ENCODE results near the gene RABGAP1L.

RABGAP1L gene

GRCh38 chr1:174696026-174696821 is 536.9 kb downstream of the RABGAP1L start:
- H3K36me3 ChIP-seq (ENCODE audit: control insufficient read depth in 2 of 2, insufficient read depth in 1 of 2, low read length in 2 of 2), result no peaks in the 10 kb centered on the region
- no peak overlapping the region for H3K4me3 ChIP-seq (ENCODE audit: low read depth, low read length)
- H3K27ac ChIP-seq (ENCODE audit: extremely low read depth, low read depth, low read length), result no peak overlapping the region
- no peaks in the 10 kb centered on the region for H3K4me1 ChIP-seq (ENCODE audit: control insufficient read depth, insufficient read depth, low read length)
- ChIA-PET CTCF (no interaction called here), POLR2A (no interaction called here)
- no peaks in the 10 kb centered on the region for H3K9me3 ChIP-seq (ENCODE audit: control insufficient read depth, insufficient read depth, low read depth, low read length)
- TF ChIP-seq KLF17 (tag by site-specific recombination; IDR thresholded peaks at IDR 0.05) (no peak), ZNF621 (tag by site-specific recombination; IDR thresholded peaks at IDR 0.05) (no peak), ZNF274 (IDR thresholded peaks at IDR 0.05; ENCODE audit: low read length) (no peak), ZNF274 (tag by site-specific recombination; IDR thresholded peaks at IDR 0.05; ENCODE audit: borderline replicate concordance) (no peak)

DNA sequence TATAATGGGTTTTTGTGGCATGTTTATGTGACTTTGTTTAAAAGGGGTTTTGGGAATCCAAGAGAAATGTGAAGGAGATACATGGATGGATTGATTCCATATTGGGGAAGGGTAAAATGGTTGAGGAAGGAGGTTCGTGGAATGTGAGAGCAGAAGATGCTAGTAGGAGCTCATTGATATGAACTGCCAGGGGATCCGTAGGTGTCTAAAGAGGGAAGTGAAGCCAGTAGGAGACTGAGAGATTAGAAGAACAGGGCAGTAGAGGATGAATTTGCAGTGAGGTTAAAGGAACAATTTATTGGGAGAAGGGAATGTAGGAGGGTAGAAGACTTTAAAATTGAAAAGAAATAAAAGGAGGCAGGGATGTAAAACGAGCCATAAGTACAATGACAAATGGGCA is 541.0 kb downstream of the RABGAP1L start:
- Histone ChIP-seq H3K4me1 (ENCODE audit: control insufficient read depth, insufficient read depth, low read length) (no peaks in the 10 kb centered on the region), H3K36me3 (ENCODE audit: control insufficient read depth in 2 of 2, insufficient read depth in 1 of 2, low read length in 2 of 2) (no peaks in the 10 kb centered on the region), H3K27ac (ENCODE audit: extremely low read depth, low read depth, low read length) (no peak overlapping the region), H3K9me3 (ENCODE audit: control insufficient read depth, insufficient read depth, low read depth, low read length) (no peaks in the 10 kb centered on the region), H3K4me3 (ENCODE audit: low read depth, low read length) (no peak overlapping the region)
- CTCF ChIA-PET, result interaction anchor here (0.6 to 1.0 kb wide), 3 partner anchors 43 to 438 kb away, joined by 3 read pairs; no protein-coding TSS in a partner anchor
- POLR2A ChIA-PET, result no interaction called here
- TF ChIP-seq GLIS1 (tag by site-specific recombination; IDR thresholded peaks at IDR 0.05), result no peak
- TF ChIP-seq ZNF274 (IDR thresholded peaks at IDR 0.05; ENCODE audit: low read length), result no peak
- TF ChIP-seq ZNF274 (tag by site-specific recombination; IDR thresholded peaks at IDR 0.05; ENCODE audit: borderline replicate concordance), result no peak
- TF ChIP-seq ZNF600 (tag by site-specific recombination; IDR thresholded peaks at IDR 0.05), result no peak
- TF ChIP-seq PBX3 (CRISPR knock-in tag; IDR thresholded peaks at IDR 0.05), result no peak
- no peak for TF ChIP-seq ZNF658 (tag by site-specific recombination; IDR thresholded peaks at IDR 0.05)
- TF ChIP-seq ZNF37A (tag by site-specific recombination; IDR thresholded peaks at IDR 0.05), result no peak
- no peak for TF ChIP-seq ZNF558 (tag by site-specific recombination; IDR thresholded peaks at IDR 0.05)
- TF ChIP-seq ZNF221 (tag by site-specific recombination; IDR thresholded peaks at IDR 0.05; ENCODE audit: borderline replicate concordance), result no peak
- TF ChIP-seq WT1 (tag by site-specific recombination; IDR thresholded peaks at IDR 0.05), result no peak
- no peak for TF ChIP-seq ZNF623 (tag by site-specific recombination; IDR thresholded peaks at IDR 0.05)

GRCh38 chr1:174700775-174701174 is 541.5 kb downstream of the RABGAP1L start:
- Histone ChIP-seq H3K4me3 (ENCODE audit: low read depth, low read length) (no peak overlapping the region), H3K4me1 (ENCODE audit: control insufficient read depth, insufficient read depth, low read length) (no peaks in the 10 kb centered on the region), H3K9me3 (ENCODE audit: control insufficient read depth, insufficient read depth, low read depth, low read length) (no peaks in the 10 kb centered on the region), H3K27ac (ENCODE audit: extremely low read depth, low read depth, low read length) (no peak overlapping the region), H3K36me3 (ENCODE audit: control insufficient read depth in 2 of 2, insufficient read depth in 1 of 2, low read length in 2 of 2) (no peaks in the 10 kb centered on the region)
- CTCF ChIA-PET, result interaction anchor here (1.0 kb wide), 2 partner anchors 43 to 438 kb away, joined by 3 read pairs; no protein-coding TSS in a partner anchor
- POLR2A ChIA-PET, result no interaction called here
- TF ChIP-seq, protein P1, sequence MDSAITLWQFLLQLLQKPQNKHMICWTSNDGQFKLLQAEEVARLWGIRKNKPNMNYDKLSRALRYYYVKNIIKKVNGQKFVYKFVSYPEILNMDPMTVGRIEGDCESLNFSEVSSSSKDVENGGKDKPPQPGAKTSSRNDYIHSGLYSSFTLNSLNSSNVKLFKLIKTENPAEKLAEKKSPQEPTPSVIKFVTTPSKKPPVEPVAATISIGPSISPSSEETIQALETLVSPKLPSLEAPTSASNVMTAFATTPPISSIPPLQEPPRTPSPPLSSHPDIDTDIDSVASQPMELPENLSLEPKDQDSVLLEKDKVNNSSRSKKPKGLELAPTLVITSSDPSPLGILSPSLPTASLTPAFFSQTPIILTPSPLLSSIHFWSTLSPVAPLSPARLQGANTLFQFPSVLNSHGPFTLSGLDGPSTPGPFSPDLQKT (IDR thresholded peaks at IDR 0.05; ENCODE audit: borderline replicate concordance, low read depth, low read length), result no peak
- TF ChIP-seq ZFP41 (tag by site-specific recombination; IDR thresholded peaks at IDR 0.05; ENCODE audit: borderline replicate concordance), result no peak
- no peak for TF ChIP-seq ZFP3 (tag by site-specific recombination; IDR thresholded peaks at IDR 0.05; ENCODE audit: low read depth)
- TF ChIP-seq ZNF843 (tag by site-specific recombination; IDR thresholded peaks at IDR 0.05), result no peak
- no peak for TF ChIP-seq ZBTB11 (tag by site-specific recombination; conservative IDR thresholded peaks at IDR 0.05; ENCODE audit: low read depth)
- no peak for TF ChIP-seq ZNF621 (tag by site-specific recombination; IDR thresholded peaks at IDR 0.05)
- TF ChIP-seq TRIM28 (IDR thresholded peaks at IDR 0.05; ENCODE audit: borderline replicate concordance, low read length), result no peak
- TF ChIP-seq, protein P2, sequence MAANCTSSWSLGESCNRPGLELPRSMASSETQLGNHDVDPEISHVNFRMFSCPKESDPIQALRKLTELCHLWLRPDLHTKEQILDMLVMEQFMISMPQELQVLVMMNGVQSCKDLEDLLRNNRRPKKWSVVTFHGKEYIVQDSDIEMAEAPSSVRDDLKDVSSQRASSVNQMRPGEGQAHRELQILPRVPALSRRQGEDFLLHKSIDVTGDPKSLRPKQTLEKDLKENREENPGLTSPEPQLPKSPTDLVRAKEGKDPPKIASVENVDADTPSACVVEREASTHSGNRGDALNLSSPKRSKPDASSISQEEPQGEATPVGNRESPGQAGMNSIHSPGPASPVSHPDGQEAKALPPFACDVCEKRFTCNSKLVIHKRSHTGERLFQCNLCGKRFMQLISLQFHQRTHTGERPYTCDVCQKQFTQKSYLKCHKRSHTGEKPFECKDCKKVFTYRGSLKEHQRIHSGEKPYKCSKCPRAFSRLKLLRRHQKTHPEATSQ (tag by site-specific recombination; IDR thresholded peaks at IDR 0.05), result no peak
- TF ChIP-seq MZF1 (tag by site-specific recombination; IDR thresholded peaks at IDR 0.05; ENCODE audit: borderline replicate concordance), result no peak
- no peak for TF ChIP-seq ZNF530 (tag by site-specific recombination; IDR thresholded peaks at IDR 0.05; ENCODE audit: low read depth)

All from HEK293 (cell line).